H1 (cell line): ENCODE results near the gene TOMM6. TPM values are rescaled to one million over a fixed set of nuclear protein-coding genes. Genes with fewer than 3 reads are reported as not detected.

Experiments
- CTCF ChIA-PET: fragments of 300-600 bp; sonication (Branson Sonifier 250); formaldehyde crosslinking; loops from one replicate; lab custom pipeline; 2021; ENCODE audit not compliant: partially characterized antibody; lab: Charles Lee
- POLR2A ChIA-PET: fragments of 300-600 bp; sonication (Branson Sonifier 250); formaldehyde crosslinking; loops from one replicate; lab custom pipeline; 2021; ENCODE audit warnings: inconsistent platforms; ENCODE audit not compliant: partially characterized antibody; lab: Charles Lee
- DNase-seq, 2 experiments: peaks; one replicate each; pipeline versions ENCODE4 v3.0.0 to v3.0.0-alpha.2; 2010 to 2022; ENCODE audit warnings: low spot score in 2 of 2, low read depth in 1 of 2, mixed read lengths in 1 of 2
- FAIRE-seq: peaks from 2 replicates; lab custom pipeline; 2011; peaks lifted over from hg19 to GRCh38; lab: Jason Lieb, UNC
- H2AFZ ChIP-seq: 2 replicates; pipeline ENCODE4 v1.8.1; 2012; ENCODE audit warnings: low read length, inconsistent platforms
- H2AK5ac ChIP-seq: 2 replicates; pipeline ENCODE4 v1.6.1; 2013; ENCODE audit warnings: low read depth, low read length
- H2BK120ac ChIP-seq: replicated peaks from 2 replicates; pipeline ENCODE3; 2013; ENCODE audit warnings: low read depth, low read length, inconsistent platforms
- H2BK12ac ChIP-seq: 2 replicates; pipeline ENCODE4 v1.6.1; 2013; ENCODE audit warnings: low read depth, low read length
- H2BK15ac ChIP-seq: 2 replicates; pipeline ENCODE4 v1.6.1; 2013; ENCODE audit warnings: low read length
- H2BK20ac ChIP-seq: 2 replicates; pipeline ENCODE4 v1.6.1; 2013; ENCODE audit warnings: low read length
- H2BK5ac ChIP-seq: 2 replicates; pipeline ENCODE4 v1.6.1; 2013; ENCODE audit warnings: low read depth, low read length
- H3K14ac ChIP-seq: 2 replicates; pipeline ENCODE4 v1.6.1; 2013; ENCODE audit warnings: inconsistent platforms; ENCODE audit not compliant: insufficient read length
- H3K18ac ChIP-seq: 2 replicates; pipeline ENCODE4 v1.6.1; 2013; ENCODE audit warnings: low read length; ENCODE audit errors: extremely low read depth
- H3K23ac ChIP-seq: 2 replicates; pipeline ENCODE4 v1.6.1; 2013; ENCODE audit warnings: inconsistent platforms; ENCODE audit not compliant: insufficient read length
- H3K23me2 ChIP-seq: 2 replicates; pipeline ENCODE4 v1.6.1; 2013; ENCODE audit warnings: low read depth, low read length
- H3K27ac ChIP-seq: 2 replicates; pipeline ENCODE4 v1.6.1; 2011; ENCODE audit warnings: low read depth, low read length, inconsistent platforms
- H3K27me3 ChIP-seq, 4 experiments: replicated peaks in 1 of 4; 1 replicate in 1 of 4; 2 replicates in 3 of 4; pipeline versions ENCODE4 v1.6.1 to v1.8.1; 2011 to 2013; ENCODE audit warnings: low read length in 3 of 4, mild to moderate bottlenecking in 3 of 4, inconsistent platforms in 2 of 4, mixed read lengths in 2 of 4, moderate library complexity in 1 of 4; ENCODE audit not compliant: control insufficient read depth in 3 of 4, insufficient read depth in 3 of 4; ENCODE audit errors: extremely low read depth in 1 of 4
- H3K36me3 ChIP-seq, 4 experiments: 2 replicates each; pipeline versions ENCODE4 v1.6.1 to v1.8.1; 2011 to 2013; ENCODE audit warnings: mild to moderate bottlenecking in 4 of 4, low read length in 3 of 4, moderate library complexity in 2 of 4, control low read depth in 1 of 4, inconsistent platforms in 1 of 4; ENCODE audit not compliant: insufficient read depth in 4 of 4, control insufficient read depth in 2 of 4
- H3K4ac ChIP-seq: replicated peaks from 2 replicates; pipeline ENCODE3; 2013; ENCODE audit warnings: low read length, low read depth, mixed read lengths, inconsistent platforms; ENCODE audit not compliant: insufficient read length
- H3K4me1 ChIP-seq, 4 experiments: replicated peaks in 1 of 4; 1 replicate in 1 of 4; 2 replicates in 3 of 4; pipeline versions ENCODE4 v1.6.1 to v1.8.1; 2011 to 2013; ENCODE audit warnings: low read length in 3 of 4, inconsistent platforms in 2 of 4, mixed read lengths in 1 of 4; ENCODE audit not compliant: insufficient read depth in 4 of 4, control insufficient read depth in 3 of 4
- H3K4me2 ChIP-seq, 2 experiments: 2 replicates each; pipeline versions ENCODE4 v1.6.1 to v1.8.1; 2011 to 2013; ENCODE audit warnings: low read depth in 2 of 2, low read length in 2 of 2, control low read depth in 1 of 2, inconsistent platforms in 1 of 2, mild to moderate bottlenecking in 1 of 2; ENCODE audit not compliant: insufficient read depth in 1 of 2
- H3K4me3 ChIP-seq, 4 experiments: fragments of 200-600, 300-600 bp in 1 of 4; sonication (generic), shearing (Covaris generic), sonication (Bioruptor Twin) in 1 of 4; 2 replicates each; pipeline versions ENCODE4 v1.5.1 to v1.8.1; 2011 to 2016; ENCODE audit warnings: low read length in 4 of 4, low read depth in 3 of 4, control low read depth in 2 of 4, inconsistent platforms in 2 of 4, mild to moderate bottlenecking in 2 of 4, mixed read lengths in 1 of 4, moderate library complexity in 1 of 4; ENCODE audit not compliant: insufficient read depth in 2 of 4; ENCODE audit errors: extremely low read depth in 1 of 4
- H3K56ac ChIP-seq: replicated peaks from 2 replicates; pipeline ENCODE3; 2013; ENCODE audit warnings: low read depth, mild to moderate bottlenecking, mixed read lengths, low read length, inconsistent platforms; ENCODE audit not compliant: insufficient read length
- H3K79me1 ChIP-seq: 2 replicates; pipeline ENCODE4 v1.6.1; 2013; ENCODE audit warnings: low read depth, low read length, control low read depth
- H3K79me2 ChIP-seq, 2 experiments: 2 replicates each; pipeline versions ENCODE4 v1.6.1 to v1.8.1; 2012 to 2013; ENCODE audit warnings: low read length in 2 of 2, mild to moderate bottlenecking in 2 of 2, inconsistent platforms in 1 of 2; ENCODE audit not compliant: insufficient read depth in 2 of 2, control insufficient read depth in 1 of 2
- H3K9ac ChIP-seq, 4 experiments: replicated peaks in 1 of 4; 1 replicate in 1 of 4; 2 replicates in 3 of 4; pipeline versions ENCODE4 v1.6.1 to v1.8.1; 2011 to 2013; ENCODE audit warnings: low read depth in 3 of 4, low read length in 3 of 4, control low read depth in 2 of 4, mild to moderate bottlenecking in 2 of 4, moderate library complexity in 2 of 4, inconsistent platforms in 1 of 4; ENCODE audit errors: extremely low read depth in 1 of 4
- H3K9me3 ChIP-seq, 2 experiments: 2 replicates each; pipeline versions ENCODE4 v1.6.1 to v1.8.1; 2012 to 2013; ENCODE audit warnings: mild to moderate bottlenecking in 2 of 2, moderate library complexity in 2 of 2, control low read depth in 1 of 2, inconsistent platforms in 1 of 2, low read depth in 1 of 2, low read length in 1 of 2, mixed read lengths in 1 of 2; ENCODE audit not compliant: insufficient read depth in 2 of 2
- H4K20me1 ChIP-seq, 2 experiments: replicated peaks in 1 of 2; 2 replicates each; pipeline versions ENCODE3 to v1.8.1; 2011 to 2013; ENCODE audit warnings: inconsistent platforms in 2 of 2, low read length in 2 of 2, mild to moderate bottlenecking in 1 of 2; ENCODE audit not compliant: insufficient read depth in 2 of 2, control insufficient read depth in 1 of 2
- H4K5ac ChIP-seq: 2 replicates; pipeline ENCODE4 v1.6.1; 2013; ENCODE audit warnings: low read length, low read depth, mixed read lengths, inconsistent platforms; ENCODE audit not compliant: insufficient read length
- H4K8ac ChIP-seq: 2 replicates; pipeline ENCODE4 v1.8.0; 2013; ENCODE audit warnings: mild to moderate bottlenecking, moderate library complexity, low read length, inconsistent platforms; ENCODE audit not compliant: insufficient read depth; ENCODE audit errors: extremely low read depth
- H4K91ac ChIP-seq: replicated peaks from 2 replicates; pipeline ENCODE3; 2013; ENCODE audit warnings: low read length, mixed read lengths, inconsistent platforms; ENCODE audit not compliant: insufficient read length
- CTBP2 ChIP-seq: IDR thresholded peaks from 2 replicates; pipeline ENCODE4 v1.7.0; 2011; ENCODE audit warnings: borderline replicate concordance, mild to moderate bottlenecking, moderate library complexity, mixed read lengths, low read length; ENCODE audit not compliant: insufficient read depth, insufficient read length
- CTCF ChIP-seq, 3 experiments: IDR thresholded peaks; 1 replicate in 2 of 3; 2 replicates in 1 of 3; pipeline versions ENCODE4 v1.5.1 to v1.6.1; 2011; ENCODE audit warnings: low read length in 3 of 3, mild to moderate bottlenecking in 3 of 3, inconsistent platforms in 2 of 3, low read depth in 1 of 3, moderate library complexity in 1 of 3; ENCODE audit not compliant: insufficient read depth in 1 of 3; ENCODE audit errors: control extremely low read depth in 1 of 3
- KDM4A ChIP-seq: IDR thresholded peaks from one replicate; pipeline ENCODE4 v1.7.1; 2012; ENCODE audit warnings: low read depth, mild to moderate bottlenecking, moderate library complexity, low read length, inconsistent platforms; ENCODE audit not compliant: severe bottlenecking
- MAX ChIP-seq: IDR thresholded peaks from 2 replicates; pipeline ENCODE4 v1.6.1; 2012; ENCODE audit warnings: inconsistent platforms
- NRF1 ChIP-seq: IDR thresholded peaks from 2 replicates; pipeline ENCODE4 v1.6.1; 2011; ENCODE audit warnings: mild to moderate bottlenecking, low read depth, low read length, improper control_type of control experiment
- POU5F1 ChIP-seq: IDR thresholded peaks from 2 replicates; pipeline ENCODE4 v1.6.1; 2011; ENCODE audit warnings: low read depth, mild to moderate bottlenecking, low read length, moderate library complexity
- RFX5 ChIP-seq: IDR thresholded peaks from 2 replicates; pipeline ENCODE4 v1.6.1; 2011; ENCODE audit warnings: low read depth, low read length, improper control_type of control experiment, borderline replicate concordance
- SP1 ChIP-seq: IDR thresholded peaks from 2 replicates; pipeline ENCODE4 v1.6.1; 2011; ENCODE audit warnings: low read depth, low read length
- SP2 ChIP-seq: IDR thresholded peaks from 2 replicates; pipeline ENCODE4 v1.6.1; 2012; ENCODE audit warnings: mild to moderate bottlenecking, low read length, inconsistent platforms
- SRF ChIP-seq: IDR thresholded peaks from 2 replicates; pipeline ENCODE4 v1.6.1; 2011; ENCODE audit warnings: mild to moderate bottlenecking, low read depth, low read length, moderate library complexity
- TCF12 ChIP-seq: IDR thresholded peaks from 2 replicates; pipeline ENCODE4 v1.6.1; 2011; ENCODE audit warnings: low read depth, mild to moderate bottlenecking, low read length
- TEAD4 ChIP-seq: IDR thresholded peaks from 2 replicates; pipeline ENCODE4 v1.6.1; 2012; ENCODE audit warnings: low read depth, low read length, inconsistent platforms, mixed read lengths
- YY1 ChIP-seq: IDR thresholded peaks from 2 replicates; pipeline ENCODE4 v1.6.1; 2011; ENCODE audit warnings: low read depth, mild to moderate bottlenecking, low read length
- WGBS, 2 experiments: shearing (Covaris generic) in 1 of 2; methylation state at CpG; one replicate each; pipeline versions ENCODE4 v1.1.6 to v1.1.7; 2013 to 2015; ENCODE audit warnings: low lambda C conversion rate in 2 of 2, mixed read lengths in 2 of 2, inconsistent platforms in 1 of 2, low coverage in 1 of 2, missing lambda C conversion rate in 1 of 2; ENCODE audit not compliant: insufficient replicate concordance in 2 of 2, insufficient coverage in 1 of 2, insufficient read length in 1 of 2; ENCODE audit errors: extremely low coverage in 1 of 2, missing lambda C conversion rate in 1 of 2; 5-methylcytosine and 5-hydroxymethylcytosine counted together
- polyA plus RNA-seq, 7 experiments: library from polyadenylated mRNA; depleted of rRNA in 3 of 7; stranded (reverse) in 5 of 7; unstranded in 2 of 7; fragments of >200 nt in 5 of 7; fragments of 200-250 nt in 2 of 7; gene quantifications; 1 replicate in 5 of 7; 2 replicates in 1 of 7; 4 replicates in 1 of 7; pipeline versions ENCODE4 v1.2.1 to v1.2.3, GENCODE V29; 2011 to 2013; ENCODE audit warnings: missing spikeins in 2 of 7, mixed read lengths in 2 of 7
- total RNA-seq: library from RNA; stranded (reverse); fragmentation: NEBNext Ultra II Directional; extraction: Animal tissue kit (Norgen Biotek cat#: 25700); gene quantifications from 2 replicates; pipeline ENCODE4 v1.2.1, GENCODE V29; 2021

The TOMM6 gene
- total and polyA plus RNA-seq, 2 of the 8 experiments (the other 6 are each of a cell fraction or from before 2014, with no cell fraction given) = 228 to 560 TPM

DNA sequence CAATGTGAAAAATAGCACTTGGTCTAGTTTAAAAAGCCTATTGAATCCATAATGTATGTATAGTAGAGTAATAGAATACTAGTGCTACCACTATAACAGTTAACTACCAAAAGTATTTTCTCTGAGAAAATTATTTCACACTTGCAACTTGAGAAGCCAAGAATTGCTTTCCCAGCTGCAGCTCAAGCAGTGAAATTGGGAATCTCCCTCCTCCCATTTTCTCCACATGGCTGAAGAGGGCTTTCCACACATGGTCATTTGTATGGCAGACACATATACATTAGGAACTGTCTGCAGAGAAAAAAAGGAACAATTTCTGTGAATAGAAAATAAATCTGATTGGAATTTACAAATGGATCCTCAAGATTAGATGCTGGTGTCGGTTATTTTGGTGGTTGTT lies 34.5 kb downstream of the TOMM6 start:
- H3K4me1 ChIP-seq = no peaks in the 10 kb centered on the region
- no peak overlapping the region for H2BK5ac ChIP-seq
- no peak overlapping the region for H2BK12ac ChIP-seq
- no peaks in the 10 kb centered on the region for H3K36me3 ChIP-seq
- no peak overlapping the region for H2AFZ ChIP-seq
- H2BK120ac ChIP-seq = no peak overlapping the region
- POLR2A ChIA-PET = no interaction called here
- WGBS, 2 experiments = 100% methylated on average over 1 of the region's 1 CpG; no CpG with 5 or more reads in 1 of the 2 experiments
- no peaks in the 10 kb centered on the region for H3K79me1 ChIP-seq
- H4K8ac ChIP-seq = no peak overlapping the region
- no peak overlapping the region for H2AK5ac ChIP-seq
- H3K23me2 ChIP-seq = no peaks in the 10 kb centered on the region
- H3K56ac ChIP-seq = no peak overlapping the region
- no peaks in the 10 kb centered on the region for H4K20me1 ChIP-seq
- no peak overlapping the region for H3K4me3 ChIP-seq
- no peaks in the 10 kb centered on the region for H3K79me2 ChIP-seq
- no peak overlapping the region for H3K23ac ChIP-seq
- no peak overlapping the region for H2BK20ac ChIP-seq
- no peak overlapping the region for H4K91ac ChIP-seq
- H3K9ac ChIP-seq = no peak overlapping the region
- DNase-seq = no peak
- H3K4me2 ChIP-seq = no peak overlapping the region
- H2BK15ac ChIP-seq = no peak overlapping the region
- FAIRE-seq = no peak
- H3K4ac ChIP-seq = no peak overlapping the region
- no peak overlapping the region for H3K18ac ChIP-seq
- H3K27ac ChIP-seq = no peak overlapping the region
- CTCF ChIA-PET = interaction anchor here (1.0 to 1.9 kb wide), 3 partner anchors 21 to 47 kb away, joined by 3 to 5 read pairs (median 4); partner anchors contain the start of gene TOMM6
- no peak overlapping the region for H3K14ac ChIP-seq
- H4K5ac ChIP-seq = no peak overlapping the region
- H3K9me3 ChIP-seq = no peaks in the 10 kb centered on the region
- H3K27me3 ChIP-seq = no peaks in the 10 kb centered on the region
- TF ChIP-seq CTCF (IDR thresholded peaks at IDR 0.05; ENCODE audit: control extremely low read depth in 1 of 3, insufficient read depth in 1 of 3, low read depth in 1 of 3, low read length in 3 of 3) (no peak), YY1 (no peak), SP1 (no peak), POU5F1 (no peak), CTBP2 (no peak), MAX (no peak), KDM4A (no peak), SP2 (no peak), TEAD4 (no peak), SRF (no peak), RFX5 (no peak), NRF1 (no peak), TCF12 (no peak)
